Measurements from ENCODE around the gene LMBR1. TPM values are rescaled to one million over a fixed set of nuclear protein-coding genes. Genes with fewer than 3 reads are reported as not detected.

LMBR1 gene
- total RNA-seq, 1 experiment from 2014 or later: 91.1 TPM

DNA sequence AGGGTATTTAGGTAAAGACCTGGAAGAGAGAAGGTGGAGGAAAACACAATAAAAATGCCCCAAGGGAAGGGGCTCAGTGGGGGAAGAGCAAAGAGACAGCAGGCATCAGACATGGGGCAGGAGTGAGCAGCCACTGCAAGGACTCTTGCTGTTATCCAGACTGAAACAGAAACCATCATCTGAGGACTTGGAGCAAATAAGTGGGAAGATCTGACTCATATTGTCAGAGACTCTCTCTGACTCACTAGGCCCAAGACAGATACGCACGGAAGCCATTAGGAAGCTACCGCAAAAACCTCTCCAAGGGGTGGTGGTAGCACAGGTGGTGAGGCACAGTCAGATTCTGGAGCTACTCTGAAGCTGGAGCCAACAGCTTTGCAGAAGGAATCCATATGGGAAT is 141.7 kb downstream of the LMBR1 start:
- Mint-ChIP-seq H3K27ac (ENCODE audit: unreplicated experiment) (no peak overlapping the region), H3K27me3 (ENCODE audit: unreplicated experiment) (no peaks in the 10 kb centered on the region), H3K36me3 (ENCODE audit: insufficient read depth, unreplicated experiment) (no peaks in the 10 kb centered on the region), H3K4me3 (ENCODE audit: low read depth, unreplicated experiment) (no peak overlapping the region), H3K9me3 (ENCODE audit: low read depth, unreplicated experiment) (no peaks in the 10 kb centered on the region), H3K4me1 (ENCODE audit: low read depth, unreplicated experiment) (no peaks in the 10 kb centered on the region)
- intact Hi-C loops (cut with micrococcal nuclease; ENCODE audit: unreplicated experiment): no loop called here
- no TSS peak for BruUV-seq (replicated peaks)
- no peak for DNase-seq
- TF ChIP-seq, protein P1, sequence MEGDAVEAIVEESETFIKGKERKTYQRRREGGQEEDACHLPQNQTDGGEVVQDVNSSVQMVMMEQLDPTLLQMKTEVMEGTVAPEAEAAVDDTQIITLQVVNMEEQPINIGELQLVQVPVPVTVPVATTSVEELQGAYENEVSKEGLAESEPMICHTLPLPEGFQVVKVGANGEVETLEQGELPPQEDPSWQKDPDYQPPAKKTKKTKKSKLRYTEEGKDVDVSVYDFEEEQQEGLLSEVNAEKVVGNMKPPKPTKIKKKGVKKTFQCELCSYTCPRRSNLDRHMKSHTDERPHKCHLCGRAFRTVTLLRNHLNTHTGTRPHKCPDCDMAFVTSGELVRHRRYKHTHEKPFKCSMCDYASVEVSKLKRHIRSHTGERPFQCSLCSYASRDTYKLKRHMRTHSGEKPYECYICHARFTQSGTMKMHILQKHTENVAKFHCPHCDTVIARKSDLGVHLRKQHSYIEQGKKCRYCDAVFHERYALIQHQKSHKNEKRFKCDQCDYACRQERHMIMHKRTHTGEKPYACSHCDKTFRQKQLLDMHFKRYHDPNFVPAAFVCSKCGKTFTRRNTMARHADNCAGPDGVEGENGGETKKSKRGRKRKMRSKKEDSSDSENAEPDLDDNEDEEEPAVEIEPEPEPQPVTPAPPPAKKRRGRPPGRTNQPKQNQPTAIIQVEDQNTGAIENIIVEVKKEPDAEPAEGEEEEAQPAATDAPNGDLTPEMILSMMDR (IDR thresholded peaks at IDR 0.05; ENCODE audit: unreplicated experiment): no peak
- CTCF ChIA-PET: no interaction called here

DNA sequence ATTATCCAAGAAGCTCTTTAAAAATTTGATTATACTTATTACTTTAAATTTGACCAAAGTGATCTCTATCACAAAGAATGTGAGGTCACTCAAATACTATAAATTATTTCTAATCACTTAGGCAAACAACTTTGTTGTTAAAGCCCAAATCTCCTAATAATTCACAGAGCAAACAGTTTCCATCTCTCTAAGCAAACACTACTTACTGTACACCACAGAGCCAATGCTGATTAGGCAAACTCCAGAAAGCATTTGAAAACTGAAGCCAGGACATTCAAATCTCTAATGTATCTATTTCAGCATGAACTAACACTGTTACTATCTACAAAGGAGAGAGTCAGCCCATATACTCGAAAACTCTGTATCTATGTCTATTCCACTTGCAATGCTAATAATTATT is 145.3 kb downstream of the LMBR1 start:
- TF ChIP-seq, protein P1 (IDR thresholded peaks at IDR 0.05; ENCODE audit: unreplicated experiment): no peak
- no peak for DNase-seq
- no peaks in the 10 kb centered on the region for H3K27me3 Mint-ChIP-seq (ENCODE audit: unreplicated experiment)
- no peaks in the 10 kb centered on the region for H3K4me1 Mint-ChIP-seq (ENCODE audit: low read depth, unreplicated experiment)
- no peak overlapping the region for H3K4me3 Mint-ChIP-seq (ENCODE audit: low read depth, unreplicated experiment)
- intact Hi-C loops (cut with micrococcal nuclease; ENCODE audit: unreplicated experiment): no loop called here
- H3K36me3 Mint-ChIP-seq (ENCODE audit: insufficient read depth, unreplicated experiment): no peaks in the 10 kb centered on the region
- no TSS peak for BruUV-seq (replicated peaks)
- H3K9me3 Mint-ChIP-seq (ENCODE audit: low read depth, unreplicated experiment): no peaks in the 10 kb centered on the region
- H3K27ac Mint-ChIP-seq (ENCODE audit: unreplicated experiment): no peak overlapping the region
- CTCF ChIA-PET: interaction anchor here (1.3 kb wide), 1 partner anchor 11 kb away, joined by 3 read pairs; no protein-coding TSS in a partner anchor

GRCh38 chr7:156746891-156747290 is 146.1 kb downstream of the LMBR1 start:
- BruUV-seq (replicated peaks): no TSS peak
- Mint-ChIP-seq H3K36me3 (ENCODE audit: insufficient read depth, unreplicated experiment) (no peaks in the 10 kb centered on the region), H3K27ac (ENCODE audit: unreplicated experiment) (no peak overlapping the region), H3K4me3 (ENCODE audit: low read depth, unreplicated experiment) (no peak overlapping the region), H3K4me1 (ENCODE audit: low read depth, unreplicated experiment) (no peaks in the 10 kb centered on the region), H3K27me3 (ENCODE audit: unreplicated experiment) (no peaks in the 10 kb centered on the region), H3K9me3 (ENCODE audit: low read depth, unreplicated experiment) (no peaks in the 10 kb centered on the region)
- DNase-seq: no peak
- TF ChIP-seq, protein P1 (IDR thresholded peaks at IDR 0.05; ENCODE audit: unreplicated experiment): no peak
- intact Hi-C loops (cut with micrococcal nuclease; ENCODE audit: unreplicated experiment): no loop called here
- CTCF ChIA-PET: interaction anchor here (0.6 kb wide), 1 partner anchor 19 kb away, joined by 3 read pairs; no protein-coding TSS in a partner anchor

- Mint-ChIP-seq H3K36me3 (ENCODE audit: insufficient read depth, unreplicated experiment) (no peaks in the 10 kb centered on the region), H3K4me1 (ENCODE audit: low read depth, unreplicated experiment) (no peaks in the 10 kb centered on the region), H3K9me3 (ENCODE audit: low read depth, unreplicated experiment) (no peaks in the 10 kb centered on the region), H3K27me3 (ENCODE audit: unreplicated experiment) (no peaks in the 10 kb centered on the region), H3K27ac (ENCODE audit: unreplicated experiment) (no peak overlapping the region), H3K4me3 (ENCODE audit: low read depth, unreplicated experiment) (no peak overlapping the region)
- BruUV-seq (replicated peaks): no TSS peak
- no peak for DNase-seq
- CTCF ChIA-PET: no interaction called here
- intact Hi-C loops (cut with micrococcal nuclease; ENCODE audit: unreplicated experiment): no loop called here
- TF ChIP-seq, protein P1 (IDR thresholded peaks at IDR 0.05; ENCODE audit: unreplicated experiment): no peak
Observed at GRCh38 chr7:156739596-156739995, 153.4 kb downstream of the LMBR1 start.

All from Calu3 (cell line).